Loucy (cell line): ENCODE results near the gene ERC1.
"Not testable (repeated sequence)": the region's sequence is repeated elsewhere in the genome, so short reads cannot be mapped to it uniquely, and the experiment has no call there.

Experiments
- H2AFZ ChIP-seq: fragments of 200-600 bp; sonication (generic); 2 replicates; pipeline ENCODE4 v1.6.0; 2016; ENCODE audit warnings: antibody characterized with exemption, mild to moderate bottlenecking, low read length, moderate library complexity
- H3F3A ChIP-seq: fragments of 200-600 bp; 2 replicates; pipeline ENCODE4 v1.6.0; 2016; ENCODE audit warnings: antibody characterized with exemption, low read depth, mild to moderate bottlenecking
- H3K27me3 ChIP-seq: fragments of 200-600 bp; sonication (generic); 2 replicates; pipeline ENCODE4 v1.6.1; 2014; ENCODE audit warnings: low read length, mild to moderate bottlenecking; ENCODE audit not compliant: insufficient read depth, poor library complexity, severe bottlenecking
- H3K36me3 ChIP-seq: fragments of 200-600 bp; sonication (generic); 2 replicates; pipeline ENCODE4 v1.6.1; 2016; ENCODE audit warnings: low read length; ENCODE audit not compliant: insufficient read depth
- H3K4me1 ChIP-seq: fragments of 200-600 bp; sonication (generic); 2 replicates; pipeline ENCODE4 v1.5.1; 2014; ENCODE audit warnings: low read length, mild to moderate bottlenecking; ENCODE audit not compliant: insufficient read depth, poor library complexity, severe bottlenecking
- H3K4me2 ChIP-seq: fragments of 200-600 bp; sonication (generic); 2 replicates; pipeline ENCODE4 v1.6.0; 2014; ENCODE audit warnings: antibody characterized with exemption, low read length, low read depth, mild to moderate bottlenecking; ENCODE audit not compliant: poor library complexity, severe bottlenecking
- H3K4me3 ChIP-seq: fragments of 200-600 bp; sonication (generic); 2 replicates; pipeline ENCODE4 v1.5.1; 2014; ENCODE audit warnings: low read length, mild to moderate bottlenecking, mixed read lengths; ENCODE audit not compliant: poor library complexity, severe bottlenecking
- H3K79me2 ChIP-seq: fragments of 200-600 bp; sonication (generic); 2 replicates; pipeline ENCODE4 v1.6.1; 2014; ENCODE audit warnings: low read length; ENCODE audit not compliant: insufficient read depth
- H3K9ac ChIP-seq: fragments of 200-600 bp; sonication (generic); 2 replicates; pipeline ENCODE4 v1.6.0; 2014; ENCODE audit warnings: mild to moderate bottlenecking, low read depth, low read length, moderate library complexity; ENCODE audit not compliant: poor library complexity, severe bottlenecking
- H3K9me2 ChIP-seq: fragments of 200-600 bp; sonication (generic); replicated peaks from 2 replicates; pipeline ENCODE4 v1.6.1; 2016; ENCODE audit warnings: low read depth, low read length, mixed read lengths
- H3K9me3 ChIP-seq: fragments of 200-600 bp; sonication (generic); 2 replicates; pipeline ENCODE4 v1.6.1; 2014; ENCODE audit warnings: mild to moderate bottlenecking, antibody characterized with exemption, low read length, low read depth; ENCODE audit not compliant: insufficient read depth
- H4K20me1 ChIP-seq: fragments of 200-600 bp; sonication (generic); 2 replicates; pipeline ENCODE4 v1.6.0; 2014; ENCODE audit warnings: antibody characterized with exemption, low read length, mild to moderate bottlenecking; ENCODE audit not compliant: insufficient read depth, poor library complexity, severe bottlenecking
- CTCF ChIP-seq: fragments of 200-600 bp; sonication (generic); conservative IDR thresholded peaks from 2 replicates; pipeline ENCODE4 v1.5.1; 2014; ENCODE audit warnings: mild to moderate bottlenecking, antibody characterized with exemption, low read length
- EZH2phosphoT487 ChIP-seq: fragments of 200-600 bp; IDR thresholded peaks from 2 replicates; pipeline ENCODE4 v1.6.1; 2018; ENCODE audit warnings: antibody characterized with exemption, mild to moderate bottlenecking, moderate library complexity, borderline replicate concordance

Gene ERC1

GRCh38 chr12:1252758-1253157 is 261.7 kb downstream of the ERC1 start:
- H3K9me3 ChIP-seq: no peaks in the 10 kb centered on the region
- TF ChIP-seq CTCF (no peak), EZH2phosphoT487 (no peak)
- H3F3A ChIP-seq: no peaks in the 10 kb centered on the region

GRCh38 chr12:1255125-1255524 is 264.1 kb downstream of the ERC1 start:
- H3K4me1 ChIP-seq: not testable (repeated sequence)

More at GRCh38 chr12:1252758-1253157, 261.7 kb downstream of the ERC1 start:
- Histone ChIP-seq H3K27me3 (no peaks in the 10 kb centered on the region), H4K20me1 (no peaks in the 10 kb centered on the region), H3K4me2 (no peak overlapping the region), H3K36me3 (peaks cover 6% of the 10 kb centered on the region; the same call in 1 of the 2 replicates), H3K79me2 (no peaks in the 10 kb centered on the region), H3K9me2 (no peaks in the 10 kb centered on the region), H2AFZ (no peak overlapping the region), H3K4me1 (no peaks in the 10 kb centered on the region), H3K9ac (no peak overlapping the region), H3K4me3 (no peak overlapping the region)

GRCh38 chr12:1255854-1256253 is 264.8 kb downstream of the ERC1 start:
- H3K36me3 ChIP-seq, H3K27me3 ChIP-seq, H3K4me1 ChIP-seq, H3F3A ChIP-seq, H3K9me3 ChIP-seq, H4K20me1 ChIP-seq, H3K79me2 ChIP-seq, H2AFZ ChIP-seq, H3K4me2 ChIP-seq, H3K9ac ChIP-seq, H3K9me2 ChIP-seq, H3K4me3 ChIP-seq: not testable (repeated sequence)

More at GRCh38 chr12:1255125-1255524, 264.1 kb downstream of the ERC1 start:
- not testable (repeated sequence) for H4K20me1 ChIP-seq, H3K79me2 ChIP-seq, H3K9ac ChIP-seq, H2AFZ ChIP-seq, H3K27me3 ChIP-seq, H3F3A ChIP-seq, H3K4me3 ChIP-seq, H3K4me2 ChIP-seq, H3K9me3 ChIP-seq, H3K36me3 ChIP-seq, H3K9me2 ChIP-seq

GRCh38 chr12:1256285-1256684 is 265.3 kb downstream of the ERC1 start:
- Histone ChIP-seq H3K27me3 (no peaks in the 10 kb centered on the region), H2AFZ (no peak overlapping the region), H3K4me3 (no peak overlapping the region), H3K4me1 (no peaks in the 10 kb centered on the region), H3K9me2 (no peaks in the 10 kb centered on the region), H3K79me2 (no peaks in the 10 kb centered on the region), H4K20me1 (no peaks in the 10 kb centered on the region), H3K4me2 (no peak overlapping the region), H3K9me3 (no peaks in the 10 kb centered on the region), H3F3A (no peaks in the 10 kb centered on the region), H3K9ac (no peak overlapping the region), H3K36me3 (peaks cover 6% of the 10 kb centered on the region; the same call in 1 of the 2 replicates)
- TF ChIP-seq CTCF (no peak), EZH2phosphoT487 (no peak)
